GM20000 (cell line): ENCODE results near the gene SEMA5A.

Experiments
- DNase-seq: peaks from one replicate; pipeline ENCODE4 v3.0.0; 2012; ENCODE audit warnings: low spot score
- TF ChIP-seq, protein P1 (sequence below): IDR thresholded peaks from 2 replicates; pipeline ENCODE4 v1.5.1; 2012; ENCODE audit warnings: mild to moderate bottlenecking, control low read depth; ENCODE audit errors: extremely low read depth, missing control alignments

SEMA5A gene

DNA sequence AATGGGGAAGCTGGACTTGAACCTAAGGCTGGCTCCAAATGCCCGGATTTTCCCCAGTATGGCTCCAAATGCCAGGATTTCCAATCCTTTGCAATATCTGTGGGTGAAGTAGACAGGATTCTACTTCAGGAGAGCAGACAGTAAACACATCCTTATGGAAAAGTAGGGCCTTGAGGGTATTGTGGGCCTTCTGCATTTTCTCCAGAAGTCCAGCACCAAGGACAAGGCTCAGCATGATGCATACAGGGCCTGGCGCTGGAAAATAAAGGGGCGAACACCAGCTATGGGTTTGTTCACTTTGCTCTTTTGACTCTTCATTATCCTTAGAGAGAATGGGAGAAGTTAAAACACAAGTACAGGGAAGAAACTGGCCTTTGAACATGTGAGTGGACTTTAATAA, 347.5 kb downstream of the SEMA5A start:
- TF ChIP-seq, protein P1, sequence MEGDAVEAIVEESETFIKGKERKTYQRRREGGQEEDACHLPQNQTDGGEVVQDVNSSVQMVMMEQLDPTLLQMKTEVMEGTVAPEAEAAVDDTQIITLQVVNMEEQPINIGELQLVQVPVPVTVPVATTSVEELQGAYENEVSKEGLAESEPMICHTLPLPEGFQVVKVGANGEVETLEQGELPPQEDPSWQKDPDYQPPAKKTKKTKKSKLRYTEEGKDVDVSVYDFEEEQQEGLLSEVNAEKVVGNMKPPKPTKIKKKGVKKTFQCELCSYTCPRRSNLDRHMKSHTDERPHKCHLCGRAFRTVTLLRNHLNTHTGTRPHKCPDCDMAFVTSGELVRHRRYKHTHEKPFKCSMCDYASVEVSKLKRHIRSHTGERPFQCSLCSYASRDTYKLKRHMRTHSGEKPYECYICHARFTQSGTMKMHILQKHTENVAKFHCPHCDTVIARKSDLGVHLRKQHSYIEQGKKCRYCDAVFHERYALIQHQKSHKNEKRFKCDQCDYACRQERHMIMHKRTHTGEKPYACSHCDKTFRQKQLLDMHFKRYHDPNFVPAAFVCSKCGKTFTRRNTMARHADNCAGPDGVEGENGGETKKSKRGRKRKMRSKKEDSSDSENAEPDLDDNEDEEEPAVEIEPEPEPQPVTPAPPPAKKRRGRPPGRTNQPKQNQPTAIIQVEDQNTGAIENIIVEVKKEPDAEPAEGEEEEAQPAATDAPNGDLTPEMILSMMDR = no peak
- DNase-seq = no peak

DNA sequence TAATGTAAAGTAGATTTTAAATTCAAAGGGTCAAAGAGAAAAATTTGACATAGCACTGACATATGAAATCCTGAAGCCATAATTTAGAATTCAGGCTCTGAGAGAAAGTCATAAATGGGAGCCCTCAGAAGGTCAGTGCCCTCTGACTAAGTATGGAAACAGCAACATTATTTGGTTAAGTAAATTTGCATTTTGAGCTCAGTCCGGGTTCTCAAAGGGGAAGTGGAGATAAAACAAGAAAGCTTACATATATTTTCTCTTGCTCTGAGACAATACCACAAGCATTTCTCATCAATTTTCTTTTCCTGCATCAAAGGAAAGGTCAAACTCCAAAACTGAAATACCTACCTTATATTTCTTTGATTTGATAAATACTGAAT, 348.0 kb downstream of the SEMA5A start:
- TF ChIP-seq, protein P1 = no peak
- peak; percentile 56 for DNase-seq

DNA sequence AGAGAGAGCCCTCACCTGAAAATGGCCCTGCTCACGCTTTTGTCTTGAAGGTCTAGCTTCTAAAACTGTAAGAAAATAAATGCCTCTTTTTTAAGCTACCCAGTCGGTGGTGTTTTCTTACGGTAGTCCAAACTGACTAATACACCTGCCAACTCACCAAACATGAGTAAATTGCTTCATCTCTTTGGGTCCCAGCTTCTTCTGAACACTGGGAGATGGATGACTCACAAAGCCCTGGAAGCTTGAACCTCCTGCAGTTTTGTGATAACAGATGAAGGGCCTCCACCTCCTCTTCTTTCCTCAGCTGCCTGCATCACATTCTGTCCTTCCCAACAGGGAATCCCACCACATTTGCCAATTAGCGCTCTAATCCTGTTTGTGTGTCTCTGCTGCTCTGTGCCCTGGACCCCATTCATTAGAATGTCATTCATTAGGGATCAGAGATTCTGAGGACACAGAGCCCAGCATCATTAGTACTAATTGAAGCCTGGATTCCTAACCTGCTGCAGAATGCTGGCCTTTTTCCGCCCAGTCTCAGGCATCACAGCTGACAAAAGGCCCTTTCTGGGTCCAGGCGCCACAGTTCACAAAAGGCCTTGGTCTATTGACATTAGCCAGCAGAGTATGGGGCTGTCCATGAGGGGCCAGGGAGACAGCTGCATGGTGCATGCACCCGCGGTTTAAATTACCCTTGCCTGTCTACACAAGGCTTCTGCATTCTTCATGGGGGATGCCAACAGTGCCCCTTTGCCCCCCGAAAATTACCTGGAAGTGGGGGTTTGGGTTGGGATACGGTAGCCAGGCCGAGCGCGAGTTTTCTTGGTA, 349.3 kb downstream of the SEMA5A start:
- no peak for DNase-seq
- TF ChIP-seq, protein P1 = no peak

DNA sequence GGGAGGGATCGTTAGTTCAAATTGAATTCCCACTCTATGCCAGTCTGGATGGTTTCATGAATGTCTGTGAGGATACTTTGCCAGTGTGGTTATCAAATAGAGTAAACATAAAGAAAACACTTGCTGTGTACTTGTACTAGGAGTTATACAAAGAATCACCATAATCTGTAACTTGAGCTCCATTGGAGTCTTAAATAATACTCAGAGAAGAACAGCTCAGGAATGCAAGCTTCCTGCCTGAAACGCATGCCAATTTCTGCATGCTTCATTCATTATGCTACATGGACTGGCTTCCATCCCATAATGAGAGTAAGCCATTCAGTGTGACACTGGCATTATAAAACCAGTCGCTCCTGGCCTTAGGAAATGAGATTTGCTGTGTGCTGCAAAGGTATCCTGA, 351.4 kb downstream of the SEMA5A start:
- no peak for DNase-seq
- TF ChIP-seq, protein P1 = no peak

DNA sequence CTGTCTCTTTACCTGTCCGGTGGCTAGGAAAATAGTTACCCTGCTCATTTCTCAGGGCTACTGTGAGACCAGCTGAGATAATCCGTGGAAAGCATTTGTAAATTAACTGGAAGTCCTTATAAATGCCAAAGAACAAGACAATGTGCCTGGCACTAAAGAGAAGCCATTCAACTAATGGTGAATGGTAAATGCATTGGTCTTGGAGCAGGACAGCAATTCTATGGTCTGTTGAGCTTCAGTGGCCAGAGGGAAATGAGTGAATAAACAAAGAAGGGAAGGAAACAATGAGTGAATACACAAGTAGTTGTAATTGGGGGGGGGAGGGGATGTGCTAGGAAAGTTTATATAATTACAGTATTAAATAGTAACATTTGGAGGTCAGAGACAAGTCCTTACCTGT, 353.6 kb downstream of the SEMA5A start:
- TF ChIP-seq, protein P1 = no peak
- DNase-seq = no peak

DNA sequence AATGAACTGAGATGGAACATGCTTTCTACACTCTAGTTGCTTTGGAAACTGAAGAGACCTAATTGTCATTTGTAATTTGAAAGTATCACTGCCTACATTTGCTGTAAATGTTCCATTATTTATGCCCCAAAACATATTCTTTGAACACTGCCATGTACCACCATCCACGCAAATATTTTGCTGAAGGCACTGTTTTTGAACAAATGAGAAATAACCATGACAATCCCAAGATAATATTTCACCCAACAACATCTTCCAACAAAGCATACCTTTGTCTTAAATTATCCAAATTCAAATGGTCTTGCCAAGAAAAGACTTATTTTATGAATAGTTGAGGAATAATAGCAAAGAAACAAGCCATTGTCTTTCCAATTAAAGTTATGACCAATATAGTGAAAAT, 356.2 kb downstream of the SEMA5A start:
- no peak for DNase-seq
- TF ChIP-seq, protein P1 = no peak

DNA sequence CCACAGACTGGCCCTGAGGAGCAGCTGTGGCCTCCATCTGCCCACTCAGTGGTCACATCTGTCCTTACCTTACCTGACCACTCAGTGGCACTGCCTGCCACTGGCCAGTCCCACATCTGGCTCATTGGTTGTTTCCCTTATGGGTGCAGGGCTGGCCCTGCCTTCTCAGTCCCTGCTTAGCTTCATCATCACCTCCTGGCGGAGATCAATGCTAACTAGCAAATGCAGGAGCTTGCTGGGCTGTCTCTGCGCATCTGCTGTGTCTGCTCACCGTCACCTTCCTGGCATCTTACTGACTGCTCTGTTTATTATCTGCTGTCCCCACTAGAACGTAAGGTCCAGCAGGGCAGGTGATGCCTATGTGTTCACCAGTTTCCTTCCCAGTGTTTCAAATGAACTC, 356.9 kb downstream of the SEMA5A start:
- TF ChIP-seq, protein P1 = no peak

More for the DNA sequence above, 356.9 kb downstream of the SEMA5A start:
- no peak for DNase-seq
